ENCODE results near the gene ANKRD52.

Gene ANKRD52

DNA sequence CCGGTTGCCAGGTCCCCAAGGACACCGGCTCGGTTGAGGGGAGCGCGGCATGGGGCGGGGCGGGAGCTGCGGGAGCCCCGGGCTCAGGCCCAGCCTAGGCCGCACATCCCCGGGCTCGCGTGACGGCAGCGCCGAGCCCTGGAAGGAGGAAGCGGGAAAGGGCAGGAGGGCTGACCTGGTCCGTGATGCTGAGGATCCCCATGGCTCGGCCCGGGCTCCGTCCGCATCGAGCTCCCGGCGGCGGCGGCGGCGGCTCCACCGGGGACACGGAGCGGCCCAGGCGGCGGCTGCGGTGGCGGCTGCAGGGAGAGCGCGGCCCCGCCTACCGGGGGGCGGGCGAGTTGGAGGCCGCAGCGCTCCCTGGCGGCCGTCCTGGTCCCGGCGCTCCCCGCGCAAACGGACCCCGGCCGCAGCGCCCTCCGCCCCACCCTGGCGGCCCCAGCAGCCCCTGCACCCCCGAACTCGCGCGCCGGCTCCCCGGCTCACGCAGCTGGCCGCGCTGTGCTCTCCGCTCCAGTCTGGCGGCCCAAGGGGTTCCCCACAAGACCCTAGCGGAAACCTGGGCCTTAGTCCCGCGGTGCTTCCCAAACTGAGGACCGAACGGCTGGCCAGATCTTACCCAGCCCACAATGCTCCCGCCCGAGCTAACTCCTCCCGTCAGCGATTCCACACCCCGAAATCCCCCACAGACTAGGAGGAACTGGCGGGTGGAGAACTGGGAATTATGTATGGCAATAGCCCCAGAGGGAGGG is at the start of gene ANKRD52:
ANKRD52 (minus strand) TSS at position 317 of the 752 bp plus-strand sequence; CDS start at position 202, 115 bp downstream.
- H3K4me1 ChIP-seq (ENCODE audit: control insufficient read depth in 2 of 2, insufficient read depth in 2 of 2, low read length in 2 of 2), result peaks cover 19% of the 10 kb centered on the region in 2 donors
- H3K36me3 ChIP-seq (ENCODE audit: control insufficient read depth in 2 of 2, insufficient read depth in 2 of 2, low read length in 2 of 2), result peaks cover 25 to 28% of the 10 kb centered on the region in 2 donors
- no peaks in the 10 kb centered on the region for H3K9me3 ChIP-seq (ENCODE audit: control insufficient read depth in 2 of 2, low read length in 2 of 2)
- H3K27ac ChIP-seq (ENCODE audit: low read depth in 2 of 2, low read length in 2 of 2), result peak within 1 kb of the TSS; percentile 75 to 88
- H3K4me3 ChIP-seq (ENCODE audit: low read length in 2 of 2), result peak within 1 kb of the TSS; percentile 77 to 85
- H3K27me3 ChIP-seq (ENCODE audit: control insufficient read depth in 2 of 2, insufficient read depth in 2 of 2, low read length in 2 of 2), result no peaks in the 10 kb centered on the region
- peak within 1 kb of the TSS; percentile 83 to 86 for H3K9ac ChIP-seq (ENCODE audit: low read depth in 1 of 2, low read length in 2 of 2)

DNA sequence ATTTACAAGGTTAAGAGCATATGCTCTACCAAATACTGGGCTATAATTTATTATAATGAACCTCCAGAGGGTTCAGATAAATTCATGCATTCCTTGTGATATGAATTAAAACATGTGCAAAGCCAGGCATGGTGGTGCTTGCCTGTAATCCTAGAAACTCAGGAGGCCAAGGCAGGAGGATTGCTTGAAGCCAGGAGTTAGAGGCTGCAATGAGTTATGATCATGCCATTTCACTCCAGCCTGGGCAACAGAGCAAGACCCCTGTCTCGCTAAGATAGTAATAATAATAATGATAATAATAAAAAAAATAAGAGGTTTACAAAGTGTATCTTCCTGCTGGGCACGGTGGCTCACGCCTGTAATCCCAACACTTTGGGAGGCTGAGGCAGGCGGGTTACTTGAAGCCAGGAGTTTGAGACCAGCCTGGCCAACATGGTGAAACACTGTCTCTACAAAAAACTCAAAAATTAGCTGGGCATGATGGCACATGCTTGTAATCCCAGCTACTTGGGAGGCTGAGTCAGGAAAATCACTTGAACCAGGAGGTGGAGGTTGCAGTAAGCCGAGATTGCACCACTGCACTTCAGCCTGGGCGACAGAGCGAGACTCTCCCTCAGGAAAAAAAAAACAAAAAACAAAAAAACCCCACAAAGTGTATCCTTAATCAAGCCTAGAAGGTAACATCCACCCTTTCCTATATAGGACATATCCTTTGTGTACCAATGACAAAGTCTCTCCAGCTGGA is 49.2 kb upstream of the ANKRD52 start:
- H3K27me3 ChIP-seq (ENCODE audit: control insufficient read depth in 2 of 2, insufficient read depth in 2 of 2, low read length in 2 of 2), result no peaks in the 10 kb centered on the region
- no peak overlapping the region for H3K27ac ChIP-seq (ENCODE audit: low read depth in 2 of 2, low read length in 2 of 2)
- no peaks in the 10 kb centered on the region for H3K4me1 ChIP-seq (ENCODE audit: control insufficient read depth in 2 of 2, insufficient read depth in 2 of 2, low read length in 2 of 2)
- H3K9me3 ChIP-seq (ENCODE audit: control insufficient read depth in 2 of 2, low read length in 2 of 2), result no peaks in the 10 kb centered on the region
- peaks cover 26 to 30% of the 10 kb centered on the region in 2 donors for H3K36me3 ChIP-seq (ENCODE audit: control insufficient read depth in 2 of 2, insufficient read depth in 2 of 2, low read length in 2 of 2)
- H3K4me3 ChIP-seq (ENCODE audit: low read length in 2 of 2), result no peak overlapping the region
- no peak overlapping the region for H3K9ac ChIP-seq (ENCODE audit: low read depth in 1 of 2, low read length in 2 of 2)

- Histone ChIP-seq H3K36me3 (ENCODE audit: control insufficient read depth in 2 of 2, insufficient read depth in 2 of 2, low read length in 2 of 2) (peaks cover 14 to 17% of the 10 kb centered on the region in 2 donors), H3K4me1 (ENCODE audit: control insufficient read depth in 2 of 2, insufficient read depth in 2 of 2, low read length in 2 of 2) (peaks cover 12 to 13% of the 10 kb centered on the region in 2 donors), H3K27ac (ENCODE audit: low read depth in 2 of 2, low read length in 2 of 2) (no peak overlapping the region), H3K9me3 (ENCODE audit: control insufficient read depth in 2 of 2, low read length in 2 of 2) (no peaks in the 10 kb centered on the region), H3K9ac (ENCODE audit: low read depth in 1 of 2, low read length in 2 of 2) (no peak overlapping the region), H3K4me3 (ENCODE audit: low read length in 2 of 2) (no peak overlapping the region), H3K27me3 (ENCODE audit: control insufficient read depth in 2 of 2, insufficient read depth in 2 of 2, low read length in 2 of 2) (no peaks in the 10 kb centered on the region)
Measured at GRCh38 chr12:56304872-56305590, 46.8 kb upstream of the ANKRD52 start.

GRCh38 chr12:56304276-56304675 is 46.1 kb upstream of the ANKRD52 start:
- Histone ChIP-seq H3K4me1 (ENCODE audit: control insufficient read depth in 2 of 2, insufficient read depth in 2 of 2, low read length in 2 of 2) (peaks cover 12 to 16% of the 10 kb centered on the region in 2 donors), H3K4me3 (ENCODE audit: low read length in 2 of 2) (no peak overlapping the region), H3K9me3 (ENCODE audit: control insufficient read depth in 2 of 2, low read length in 2 of 2) (no peaks in the 10 kb centered on the region), H3K27ac (ENCODE audit: low read depth in 2 of 2, low read length in 2 of 2) (no peak overlapping the region), H3K27me3 (ENCODE audit: control insufficient read depth in 2 of 2, insufficient read depth in 2 of 2, low read length in 2 of 2) (no peaks in the 10 kb centered on the region), H3K36me3 (ENCODE audit: control insufficient read depth in 2 of 2, insufficient read depth in 2 of 2, low read length in 2 of 2) (peaks cover 9 to 15% of the 10 kb centered on the region in 2 donors), H3K9ac (ENCODE audit: low read depth in 1 of 2, low read length in 2 of 2) (no peak overlapping the region)

GRCh38 chr12:56300644-56301464 is 42.7 kb upstream of the ANKRD52 start:
- H3K27ac ChIP-seq (ENCODE audit: low read depth in 2 of 2, low read length in 2 of 2), result peak overlapping the region; percentile 93 to 98
- H3K9me3 ChIP-seq (ENCODE audit: control insufficient read depth in 2 of 2, low read length in 2 of 2), result no peaks in the 10 kb centered on the region
- H3K4me3 ChIP-seq (ENCODE audit: low read length in 2 of 2), result peak overlapping the region; percentile 53 to 85
- peak overlapping the region; percentile 79 to 87 for H3K9ac ChIP-seq (ENCODE audit: low read depth in 1 of 2, low read length in 2 of 2)
- peaks cover 32 to 35% of the 10 kb centered on the region in 2 donors for H3K4me1 ChIP-seq (ENCODE audit: control insufficient read depth in 2 of 2, insufficient read depth in 2 of 2, low read length in 2 of 2)
- H3K27me3 ChIP-seq (ENCODE audit: control insufficient read depth in 2 of 2, insufficient read depth in 2 of 2, low read length in 2 of 2), result no peaks in the 10 kb centered on the region
- peaks cover 8 to 10% of the 10 kb centered on the region in 2 donors for H3K36me3 ChIP-seq (ENCODE audit: control insufficient read depth in 2 of 2, insufficient read depth in 2 of 2, low read length in 2 of 2)

- Histone ChIP-seq H3K9ac (ENCODE audit: low read depth in 1 of 2, low read length in 2 of 2) (peak within 1 kb of the TSS; percentile 79 to 87), H3K4me3 (ENCODE audit: low read length in 2 of 2) (peak within 1 kb of the TSS; percentile 85 to 88), H3K9me3 (ENCODE audit: control insufficient read depth in 2 of 2, low read length in 2 of 2) (no peaks in the 10 kb centered on the region), H3K27ac (ENCODE audit: low read depth in 2 of 2, low read length in 2 of 2) (peak within 1 kb of the TSS; percentile 93 to 98), H3K36me3 (ENCODE audit: control insufficient read depth in 2 of 2, insufficient read depth in 2 of 2, low read length in 2 of 2) (peaks cover 6 to 10% of the 10 kb centered on the region in 2 donors), H3K4me1 (ENCODE audit: control insufficient read depth in 2 of 2, insufficient read depth in 2 of 2, low read length in 2 of 2) (peaks cover 32 to 35% of the 10 kb centered on the region in 2 donors), H3K27me3 (ENCODE audit: control insufficient read depth in 2 of 2, insufficient read depth in 2 of 2, low read length in 2 of 2) (no peaks in the 10 kb centered on the region)
Measured at GRCh38 chr12:56299853-56300643, 41.9 kb upstream of the ANKRD52 start, which contains the start of gene CS. CS (minus strand) TSS chr12:56300330; CDS start chr12:56300201, 129 bp downstream.

- H3K27ac ChIP-seq (ENCODE audit: low read depth in 2 of 2, low read length in 2 of 2), result peak overlapping the region; percentile 93 to 98
- H3K9ac ChIP-seq (ENCODE audit: low read depth in 1 of 2, low read length in 2 of 2), result peak overlapping the region; percentile 77 to 79
- peak overlapping the region; percentile 85 to 88 for H3K4me3 ChIP-seq (ENCODE audit: low read length in 2 of 2)
- H3K27me3 ChIP-seq (ENCODE audit: control insufficient read depth in 2 of 2, insufficient read depth in 2 of 2, low read length in 2 of 2), result no peaks in the 10 kb centered on the region
- peaks cover 32 to 35% of the 10 kb centered on the region in 2 donors for H3K4me1 ChIP-seq (ENCODE audit: control insufficient read depth in 2 of 2, insufficient read depth in 2 of 2, low read length in 2 of 2)
- no peaks in the 10 kb centered on the region for H3K9me3 ChIP-seq (ENCODE audit: control insufficient read depth in 2 of 2, low read length in 2 of 2)
- H3K36me3 ChIP-seq (ENCODE audit: control insufficient read depth in 2 of 2, insufficient read depth in 2 of 2, low read length in 2 of 2), result peaks cover 6 to 9% of the 10 kb centered on the region in 2 donors
Measured at GRCh38 chr12:56299308-56299852, 41.2 kb upstream of the ANKRD52 start.

- peaks cover 6 to 7% of the 10 kb centered on the region in 2 donors for H3K36me3 ChIP-seq (ENCODE audit: control insufficient read depth in 2 of 2, insufficient read depth in 2 of 2, low read length in 2 of 2)
- H3K9me3 ChIP-seq (ENCODE audit: control insufficient read depth in 2 of 2, low read length in 2 of 2), result no peaks in the 10 kb centered on the region
- H3K4me1 ChIP-seq (ENCODE audit: control insufficient read depth in 2 of 2, insufficient read depth in 2 of 2, low read length in 2 of 2), result peaks cover 32 to 35% of the 10 kb centered on the region in 2 donors
- no peaks in the 10 kb centered on the region for H3K27me3 ChIP-seq (ENCODE audit: control insufficient read depth in 2 of 2, insufficient read depth in 2 of 2, low read length in 2 of 2)
- peak overlapping the region; percentile 93 to 98 for H3K27ac ChIP-seq (ENCODE audit: low read depth in 2 of 2, low read length in 2 of 2)
- H3K9ac ChIP-seq (ENCODE audit: low read depth in 1 of 2, low read length in 2 of 2), result peak overlapping the region; percentile 77 to 79
- peak overlapping the region; percentile 85 to 88 for H3K4me3 ChIP-seq (ENCODE audit: low read length in 2 of 2)
Measured at GRCh38 chr12:56298828-56299227, 40.6 kb upstream of the ANKRD52 start.

Measured in mucosa of rectum (tissue), 2 donors.